Choroid plexus epithelial cell (primary cell): Measurements from ENCODE around the gene PLPP7.

Experiments
- DNase-seq: peaks from one replicate; pipeline ENCODE4 v3.0.0-alpha.2; 2010; ENCODE audit warnings: low read depth
- H3K4me3 ChIP-seq: 2 replicates; pipeline ENCODE4 v1.5.1; 2011; ENCODE audit warnings: low read depth, mild to moderate bottlenecking, control low read depth, low read length, moderate library complexity
- TF ChIP-seq, protein P1 (sequence below): conservative IDR thresholded peaks from 2 replicates; pipeline ENCODE4 v1.5.1; 2011; ENCODE audit warnings: low read depth, mild to moderate bottlenecking, control low read depth, inconsistent platforms, low read length, moderate library complexity

PLPP7 gene

GRCh38 chr9:131308452-131308851 lies 18.9 kb downstream of the PLPP7 start:
- TF ChIP-seq, protein P1, sequence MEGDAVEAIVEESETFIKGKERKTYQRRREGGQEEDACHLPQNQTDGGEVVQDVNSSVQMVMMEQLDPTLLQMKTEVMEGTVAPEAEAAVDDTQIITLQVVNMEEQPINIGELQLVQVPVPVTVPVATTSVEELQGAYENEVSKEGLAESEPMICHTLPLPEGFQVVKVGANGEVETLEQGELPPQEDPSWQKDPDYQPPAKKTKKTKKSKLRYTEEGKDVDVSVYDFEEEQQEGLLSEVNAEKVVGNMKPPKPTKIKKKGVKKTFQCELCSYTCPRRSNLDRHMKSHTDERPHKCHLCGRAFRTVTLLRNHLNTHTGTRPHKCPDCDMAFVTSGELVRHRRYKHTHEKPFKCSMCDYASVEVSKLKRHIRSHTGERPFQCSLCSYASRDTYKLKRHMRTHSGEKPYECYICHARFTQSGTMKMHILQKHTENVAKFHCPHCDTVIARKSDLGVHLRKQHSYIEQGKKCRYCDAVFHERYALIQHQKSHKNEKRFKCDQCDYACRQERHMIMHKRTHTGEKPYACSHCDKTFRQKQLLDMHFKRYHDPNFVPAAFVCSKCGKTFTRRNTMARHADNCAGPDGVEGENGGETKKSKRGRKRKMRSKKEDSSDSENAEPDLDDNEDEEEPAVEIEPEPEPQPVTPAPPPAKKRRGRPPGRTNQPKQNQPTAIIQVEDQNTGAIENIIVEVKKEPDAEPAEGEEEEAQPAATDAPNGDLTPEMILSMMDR: no peak
- no peak overlapping the region for H3K4me3 ChIP-seq
- DNase-seq: no peak

DNA sequence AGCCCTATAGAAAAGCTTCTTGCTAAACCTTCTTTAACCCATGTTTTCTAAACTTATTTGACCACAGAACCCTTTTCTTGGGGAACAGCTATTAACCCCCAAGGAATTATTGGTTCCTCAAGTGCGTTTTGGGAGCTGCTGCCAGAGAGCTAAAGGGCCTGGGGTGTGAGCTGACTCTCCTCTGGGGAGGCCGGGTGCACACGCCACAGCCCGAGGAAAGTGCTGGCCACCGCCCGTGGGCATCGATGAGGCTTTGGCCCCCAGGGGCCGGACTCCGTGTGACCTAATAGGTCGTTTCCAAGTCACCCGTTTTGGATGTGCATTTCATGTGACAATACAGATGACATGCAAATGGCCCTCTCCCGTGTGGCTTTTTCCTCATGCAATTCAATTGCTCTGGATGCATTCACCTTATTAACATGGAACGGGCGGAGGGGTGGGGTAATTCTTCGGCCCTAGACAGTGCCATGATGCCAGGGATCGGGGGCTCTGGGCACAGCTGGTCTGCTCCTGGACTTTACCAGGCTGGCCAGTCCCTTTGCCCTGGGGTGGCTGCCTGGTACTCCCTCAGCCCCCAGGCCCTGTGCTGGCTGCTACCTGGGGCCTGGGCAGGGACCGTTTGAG lies 19.5 kb downstream of the PLPP7 start:
- no peak for DNase-seq
- TF ChIP-seq, protein P1: no peak
- H3K4me3 ChIP-seq: no peak overlapping the region

DNA sequence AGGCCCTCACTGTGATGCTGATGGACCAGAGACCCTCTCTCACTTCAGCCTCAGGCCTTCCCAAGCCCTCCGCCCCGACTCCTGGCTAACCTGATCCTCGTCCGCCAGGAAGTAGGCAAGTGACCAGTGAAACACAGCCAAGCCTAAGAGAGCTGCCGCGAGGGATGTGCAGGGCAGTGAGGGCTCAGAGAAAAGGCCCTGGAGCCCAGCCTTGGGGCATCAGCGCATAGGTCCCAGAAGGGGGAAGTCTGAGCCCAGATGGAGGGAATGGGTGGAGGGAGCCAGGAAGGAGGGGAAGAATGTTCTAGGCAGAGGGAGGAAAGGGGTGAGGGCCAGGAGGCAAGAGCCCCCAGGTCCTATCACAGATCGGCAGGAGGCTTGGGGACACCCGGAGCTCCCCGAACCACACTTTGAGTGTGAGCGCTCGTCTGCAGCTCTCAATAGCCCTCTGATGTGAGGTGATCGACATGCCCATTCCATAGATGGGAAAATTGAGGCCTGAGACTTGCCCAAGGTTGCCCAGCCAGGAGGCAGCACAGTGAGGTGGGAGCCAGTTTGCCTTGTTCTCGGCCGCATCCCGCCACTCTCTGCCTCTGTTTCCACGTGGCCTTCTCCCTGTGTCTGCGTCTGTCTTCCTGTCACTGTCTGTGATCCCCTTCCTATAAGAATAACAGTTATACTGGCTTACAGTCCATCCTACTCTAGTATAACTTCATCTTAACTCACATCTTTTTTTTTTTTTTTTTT lies 20.2 kb downstream of the PLPP7 start:
- no peak for DNase-seq
- TF ChIP-seq, protein P1: no peak
- H3K4me3 ChIP-seq: no peak overlapping the region

DNA sequence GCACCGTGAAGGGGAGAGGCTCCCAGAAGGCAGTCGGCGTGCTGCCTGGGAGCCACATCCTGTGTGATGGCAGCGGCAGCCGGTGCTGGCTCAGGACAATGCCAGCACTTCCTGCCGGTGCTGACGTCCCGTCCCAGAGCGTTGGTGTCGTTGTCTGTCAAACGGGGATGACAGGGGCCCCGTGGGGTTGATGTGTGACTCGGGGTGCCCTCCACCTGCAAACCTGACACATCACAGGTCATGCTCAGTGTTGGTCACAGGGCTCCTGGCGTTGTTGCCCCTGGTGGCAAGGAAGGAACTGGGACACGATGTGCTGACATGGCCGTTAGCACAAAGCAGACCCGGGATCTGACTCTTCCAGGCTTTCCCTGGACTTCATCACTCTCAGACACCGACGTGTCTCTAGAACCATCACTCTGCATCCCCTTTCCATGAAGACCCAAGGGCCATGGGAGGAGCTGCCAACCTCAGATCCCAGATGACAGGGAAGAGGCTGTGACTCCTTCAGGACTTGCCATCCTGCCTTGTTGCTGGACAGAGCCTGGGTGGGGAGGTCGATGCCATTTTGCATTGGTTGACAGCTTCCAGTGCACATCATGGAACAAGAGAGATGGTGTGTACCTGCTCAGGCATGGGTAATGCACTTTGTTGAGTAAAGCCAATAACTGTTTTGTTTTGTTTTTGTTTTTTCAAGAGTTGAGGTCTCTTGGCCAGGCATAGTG lies 21.5 kb downstream of the PLPP7 start:
- no peak for DNase-seq
- no peak overlapping the region for H3K4me3 ChIP-seq
- TF ChIP-seq, protein P1: no peak

GRCh38 chr9:131312246-131312645 lies 22.7 kb downstream of the PLPP7 start:
- TF ChIP-seq, protein P1: no peak
- no peak for DNase-seq
- H3K4me3 ChIP-seq: no peak overlapping the region

DNA sequence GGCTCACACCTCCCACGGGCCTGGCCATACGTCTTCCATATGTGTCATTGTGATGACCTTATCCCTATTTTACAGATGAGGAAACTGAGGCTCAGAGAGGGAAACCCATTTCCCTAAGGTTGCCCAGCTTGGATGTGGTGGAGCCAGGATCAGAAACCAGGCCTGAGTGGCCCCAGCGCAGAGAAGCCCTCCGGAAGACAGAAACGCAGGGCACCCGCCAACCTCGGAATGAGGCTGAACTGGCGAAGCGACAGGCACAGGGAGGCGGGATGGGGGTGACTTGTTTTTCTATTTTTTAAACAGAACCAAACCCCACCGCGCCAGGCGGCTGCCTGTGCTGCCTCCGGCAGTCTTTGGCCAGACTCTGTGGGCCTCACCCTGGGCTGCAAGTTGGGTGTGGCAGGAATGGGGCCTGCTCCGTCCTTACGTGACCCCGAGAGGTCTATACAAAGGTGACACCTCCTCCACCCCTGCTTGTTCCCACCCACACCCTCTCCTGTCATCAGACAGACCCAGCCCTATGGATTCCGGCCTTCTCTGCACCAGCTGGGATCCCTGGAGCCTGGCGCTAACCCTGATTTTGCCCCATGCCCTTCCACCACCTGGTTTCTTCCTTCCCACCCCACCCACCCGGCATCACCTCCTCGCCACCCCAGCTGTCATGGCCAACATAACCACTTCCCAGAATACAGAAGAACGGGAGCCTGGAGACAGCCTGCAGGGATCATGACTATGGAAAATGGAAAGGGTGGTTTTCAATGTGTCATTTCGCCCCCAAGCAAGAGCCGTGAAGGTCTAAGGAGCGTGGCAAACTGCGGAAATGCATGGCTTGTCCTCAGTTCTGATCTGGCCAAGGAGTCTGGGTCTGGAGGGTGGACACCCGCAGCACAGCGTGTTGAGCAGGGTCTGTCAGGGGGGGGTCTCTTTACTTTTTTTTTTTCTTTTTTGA lies 23.6 kb downstream of the PLPP7 start:
- no peak overlapping the region for H3K4me3 ChIP-seq
- TF ChIP-seq, protein P1: no peak
- DNase-seq: no peak
